Measurements from ENCODE around the gene JMJD6. TPM values are rescaled to one million over a fixed set of nuclear protein-coding genes. Genes with fewer than 3 reads are reported as not detected.

Gene JMJD6
- total and polyA plus RNA-seq, 9 of the 15 experiments (the other 6 are each of a cell fraction or from before 2014, with no cell fraction given): 2.5 to 52.3 (median 36.3) TPM

GRCh38 chr17:76681222-76682137 is 44.9 kb downstream of the JMJD6 start (continued):
- TF ChIP-seq TEAD4 (IDR thresholded peaks at IDR 0.05; ENCODE audit: low read length): 0 out of 2 replicates have a peak, but pooled peaks have one; percentile 40
- no peak for TF ChIP-seq TEAD4 (CRISPR knock-in tag; IDR thresholded peaks at IDR 0.05; ENCODE audit: borderline replicate concordance)
- TF ChIP-seq ZBTB12 (CRISPR knock-in tag; IDR thresholded peaks at IDR 0.05): no peak
- no peak for TF ChIP-seq HSF4 (CRISPR knock-in tag; IDR thresholded peaks at IDR 0.05; ENCODE audit: borderline replicate concordance)
- TF ChIP-seq YBX1 (IDR thresholded peaks at IDR 0.05): no peak
- no peak for TF ChIP-seq ZC3H8 (IDR thresholded peaks at IDR 0.05)
- no peak for TF ChIP-seq HDAC6 (IDR thresholded peaks at IDR 0.05; ENCODE audit: low read depth, low read length)
- peak; percentile 52; the same call in 1 of the 2 replicates for TF ChIP-seq CREM (IDR thresholded peaks at IDR 0.05; ENCODE audit: low read depth)
- TF ChIP-seq ZBTB11 (CRISPR knock-in tag; IDR thresholded peaks at IDR 0.05): no peak
- peak; percentile 93 for TF ChIP-seq REST (IDR thresholded peaks at IDR 0.05; ENCODE audit: borderline replicate concordance)
- TF ChIP-seq REST (CRISPR knock-in tag; IDR thresholded peaks at IDR 0.05; ENCODE audit: low read depth): no peak
- no peak for TF ChIP-seq EGR1 (conservative IDR thresholded peaks at IDR 0.05)
- peak in 1 of 2 experiments; percentile 32; a peak in 1 of 4 replicates for TF ChIP-seq RCOR1 (IDR thresholded peaks at IDR 0.05; ENCODE audit: borderline replicate concordance in 1 of 2, low read depth in 2 of 2, low read length in 2 of 2)
